SK-N-SH treated with all-trans-retinoic acid at 6 μM for 48 hours (cell line): ENCODE measurements around the gene EEA1.
A peak's percentile ranks its signal among the peaks of the same experiment; 100 is the strongest.

Source experiments
- ATAC-seq: fragments of 200-7000 bp; cut with Tn5 transposase; 3 replicates; pipeline ENCODE4 v1.9.1; 2020; ENCODE audit warnings: mild to moderate bottlenecking, moderate library complexity
- ARNTL ChIP-seq: fragments of 450-650 bp; formaldehyde crosslinking; IDR thresholded peaks from 2 replicates; pipeline ENCODE4 v1.5.0; 2020; ENCODE audit warnings: low read depth, mild to moderate bottlenecking, moderate library complexity, borderline replicate concordance
- BACH2 ChIP-seq: fragments of 250-450 bp; sonication (Bioruptor Pico); IDR thresholded peaks from 2 replicates; pipeline ENCODE4 v1.9.0; 2021; ENCODE audit warnings: mild to moderate bottlenecking, borderline replicate concordance
- ESRRG ChIP-seq: fragments of 250-450 bp; sonication (Bioruptor Pico); IDR thresholded peaks from 2 replicates; pipeline ENCODE4 v1.6.1; 2021; ENCODE audit warnings: mild to moderate bottlenecking
- GLIS3 ChIP-seq: fragments of 250-450 bp; sonication (Bioruptor Pico); IDR thresholded peaks from 2 replicates; pipeline ENCODE4 v1.5.0; 2020; ENCODE audit warnings: mild to moderate bottlenecking, moderate library complexity
- ISL1 ChIP-seq: fragments of 250-450 bp; sonication (Bioruptor Pico); IDR thresholded peaks from 2 replicates; pipeline ENCODE4 v2.1.2; 2022; ENCODE audit warnings: mild to moderate bottlenecking, moderate library complexity
- OSR1 ChIP-seq: fragments of 250-450 bp; sonication (Bioruptor Pico); IDR thresholded peaks from 2 replicates; pipeline ENCODE4 v1.8.0; 2022; ENCODE audit warnings: moderate library complexity, mild to moderate bottlenecking, inconsistent platforms
- PATZ1 ChIP-seq: fragments of 250-450 bp; sonication (Bioruptor Pico); IDR thresholded peaks from 2 replicates; pipeline ENCODE4 v1.8.0; 2020; ENCODE audit warnings: mild to moderate bottlenecking, moderate library complexity, borderline replicate concordance
- PPARA ChIP-seq: fragments of 250-450 bp; sonication (Bioruptor Pico); IDR thresholded peaks from 2 replicates; pipeline ENCODE4 v1.5.0; 2020; ENCODE audit warnings: mild to moderate bottlenecking, borderline replicate concordance
- RARB ChIP-seq: fragments of 250-450 bp; sonication (Bioruptor Pico); IDR thresholded peaks from 2 replicates; pipeline ENCODE4 v1.8.0; 2021; ENCODE audit warnings: mild to moderate bottlenecking, moderate library complexity
- SNAI2 ChIP-seq: fragments of 250-450 bp; sonication (Bioruptor Pico); IDR thresholded peaks from 2 replicates; pipeline ENCODE4 v1.5.0; 2020; ENCODE audit warnings: mild to moderate bottlenecking, moderate library complexity
- TCF4 ChIP-seq: fragments of 250-450 bp; sonication (Bioruptor Pico); IDR thresholded peaks from 2 replicates; pipeline ENCODE4 v1.8.0; 2021; ENCODE audit warnings: mild to moderate bottlenecking, moderate library complexity, borderline replicate concordance
- TSHZ2 ChIP-seq: fragments of 250-450 bp; sonication (Bioruptor Pico); IDR thresholded peaks from 2 replicates; pipeline ENCODE4 v1.5.0; 2020; ENCODE audit warnings: mild to moderate bottlenecking, moderate library complexity
- ZC3H10 ChIP-seq: fragments of 250-450 bp; sonication (Bioruptor Pico); IDR thresholded peaks from 2 replicates; pipeline ENCODE4 v1.5.1; 2021; ENCODE audit warnings: mild to moderate bottlenecking, moderate library complexity
- ZFP3 ChIP-seq: fragments of 250-450 bp; sonication (Bioruptor Pico); IDR thresholded peaks from 2 replicates; pipeline ENCODE4 v1.5.0; 2020; ENCODE audit warnings: mild to moderate bottlenecking, moderate library complexity
- ZFP30 ChIP-seq: fragments of 450-650 bp; formaldehyde crosslinking; IDR thresholded peaks from 2 replicates; pipeline ENCODE4 v1.5.0; 2022; ENCODE audit warnings: mild to moderate bottlenecking, moderate library complexity
- ZNF70 ChIP-seq: fragments of 450-650 bp; formaldehyde crosslinking; IDR thresholded peaks from 2 replicates; pipeline ENCODE4 v1.5.0; 2020; ENCODE audit warnings: mild to moderate bottlenecking, moderate library complexity
- ZNF8 ChIP-seq: fragments of 450-650 bp; formaldehyde crosslinking; IDR thresholded peaks from 2 replicates; pipeline ENCODE4 v1.5.0; 2020; ENCODE audit warnings: mild to moderate bottlenecking, moderate library complexity
- TF ChIP-seq, protein P1 (sequence below): fragments of 250-450 bp; sonication (Bioruptor Pico); IDR thresholded peaks from 2 replicates; pipeline ENCODE4 v1.5.1; 2021; ENCODE audit warnings: mild to moderate bottlenecking, moderate library complexity
- TF ChIP-seq, protein P2 (sequence below): fragments of 250-450 bp; sonication (Bioruptor Pico); IDR thresholded peaks from 2 replicates; pipeline ENCODE4 v1.5.1; 2020; ENCODE audit warnings: low read depth, mild to moderate bottlenecking, moderate library complexity
- TF ChIP-seq, protein P3 (sequence below): fragments of 250-450 bp; sonication (Bioruptor Pico); IDR thresholded peaks from 2 replicates; pipeline ENCODE4 v1.8.0; 2021; ENCODE audit warnings: low read depth, mild to moderate bottlenecking, moderate library complexity, borderline replicate concordance

EEA1 gene

GRCh38 chr12:92961949-92962348 is 32.9 kb upstream of the EEA1 start:
- no peak for TF ChIP-seq TSHZ2 (CRISPR knock-in tag)
- TF ChIP-seq ESRRG (CRISPR knock-in tag), result no peak
- TF ChIP-seq BACH2 (CRISPR knock-in tag), result no peak
- TF ChIP-seq PPARA (CRISPR knock-in tag), result no peak
- TF ChIP-seq ISL1 (CRISPR knock-in tag), result no peak
- no peak for TF ChIP-seq SNAI2 (CRISPR knock-in tag)
- no peak for TF ChIP-seq ZFP3 (CRISPR knock-in tag)
- TF ChIP-seq PATZ1 (CRISPR knock-in tag), result no peak
- TF ChIP-seq GLIS3 (CRISPR knock-in tag), result no peak
- no peak for TF ChIP-seq ZC3H10 (CRISPR knock-in tag)
- TF ChIP-seq, protein P1, sequence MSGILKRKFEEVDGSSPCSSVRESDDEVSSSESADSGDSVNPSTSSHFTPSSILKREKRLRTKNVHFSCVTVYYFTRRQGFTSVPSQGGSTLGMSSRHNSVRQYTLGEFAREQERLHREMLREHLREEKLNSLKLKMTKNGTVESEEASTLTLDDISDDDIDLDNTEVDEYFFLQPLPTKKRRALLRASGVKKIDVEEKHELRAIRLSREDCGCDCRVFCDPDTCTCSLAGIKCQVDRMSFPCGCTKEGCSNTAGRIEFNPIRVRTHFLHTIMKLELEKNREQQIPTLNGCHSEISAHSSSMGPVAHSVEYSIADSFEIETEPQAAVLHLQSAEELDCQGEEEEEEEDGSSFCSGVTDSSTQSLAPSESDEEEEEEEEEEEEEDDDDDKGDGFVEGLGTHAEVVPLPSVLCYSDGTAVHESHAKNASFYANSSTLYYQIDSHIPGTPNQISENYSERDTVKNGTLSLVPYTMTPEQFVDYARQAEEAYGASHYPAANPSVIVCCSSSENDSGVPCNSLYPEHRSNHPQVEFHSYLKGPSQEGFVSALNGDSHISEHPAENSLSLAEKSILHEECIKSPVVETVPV (CRISPR knock-in tag), result no peak
- no peak for ATAC-seq

GRCh38 chr12:92955997-92956663 is 27.0 kb upstream of the EEA1 start:
- ATAC-seq, result peak; percentile 83
- TF ChIP-seq ZNF8 (CRISPR knock-in tag) (no peak), ISL1 (CRISPR knock-in tag) (peak; percentile 70), RARB (CRISPR knock-in tag) (no peak)

DNA sequence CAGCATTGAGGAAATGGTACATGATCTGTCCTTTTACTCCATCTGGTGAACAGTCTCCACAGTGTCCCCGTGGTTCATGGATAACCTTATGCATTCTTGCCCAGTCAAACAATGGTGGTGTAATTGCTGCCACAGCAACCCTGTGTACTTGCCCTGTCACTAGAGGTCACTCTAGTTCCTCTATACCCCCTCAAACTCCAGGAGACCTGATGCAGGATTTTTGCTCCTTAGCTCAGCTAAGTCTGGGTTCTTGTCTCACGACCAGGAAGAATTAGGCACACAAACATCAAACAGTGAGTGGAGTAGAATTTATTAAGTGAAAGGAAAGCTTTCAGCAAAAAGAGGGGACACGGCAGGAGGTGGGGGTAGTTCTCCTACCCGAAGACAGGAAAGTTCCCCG is 24.7 kb upstream of the EEA1 start:
- TF ChIP-seq BACH2 (CRISPR knock-in tag) (no peak), PATZ1 (CRISPR knock-in tag) (no peak), ESRRG (CRISPR knock-in tag) (no peak), ARNTL (CRISPR knock-in tag) (no peak), ZC3H10 (CRISPR knock-in tag) (no peak), TCF4 (CRISPR knock-in tag) (no peak), OSR1 (CRISPR knock-in tag) (no peak), ZFP30 (CRISPR knock-in tag) (no peak), TSHZ2 (CRISPR knock-in tag) (no peak), ZNF70 (CRISPR knock-in tag) (no peak), RARB (CRISPR knock-in tag) (no peak), PPARA (CRISPR knock-in tag) (no peak), ISL1 (CRISPR knock-in tag) (no peak), GLIS3 (CRISPR knock-in tag) (no peak), ZFP3 (CRISPR knock-in tag) (no peak)
- TF ChIP-seq, protein P2, sequence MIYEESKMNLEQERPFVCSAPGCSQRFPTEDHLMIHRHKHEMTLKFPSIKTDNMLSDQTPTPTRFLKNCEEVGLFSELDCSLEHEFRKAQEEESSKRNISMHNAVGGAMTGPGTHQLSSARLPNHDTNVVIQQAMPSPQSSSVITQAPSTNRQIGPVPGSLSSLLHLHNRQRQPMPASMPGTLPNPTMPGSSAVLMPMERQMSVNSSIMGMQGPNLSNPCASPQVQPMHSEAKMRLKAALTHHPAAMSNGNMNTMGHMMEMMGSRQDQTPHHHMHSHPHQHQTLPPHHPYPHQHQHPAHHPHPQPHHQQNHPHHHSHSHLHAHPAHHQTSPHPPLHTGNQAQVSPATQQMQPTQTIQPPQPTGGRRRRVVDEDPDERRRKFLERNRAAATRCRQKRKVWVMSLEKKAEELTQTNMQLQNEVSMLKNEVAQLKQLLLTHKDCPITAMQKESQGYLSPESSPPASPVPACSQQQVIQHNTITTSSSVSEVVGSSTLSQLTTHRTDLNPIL (CRISPR knock-in tag), result no peak
- TF ChIP-seq, protein P3, sequence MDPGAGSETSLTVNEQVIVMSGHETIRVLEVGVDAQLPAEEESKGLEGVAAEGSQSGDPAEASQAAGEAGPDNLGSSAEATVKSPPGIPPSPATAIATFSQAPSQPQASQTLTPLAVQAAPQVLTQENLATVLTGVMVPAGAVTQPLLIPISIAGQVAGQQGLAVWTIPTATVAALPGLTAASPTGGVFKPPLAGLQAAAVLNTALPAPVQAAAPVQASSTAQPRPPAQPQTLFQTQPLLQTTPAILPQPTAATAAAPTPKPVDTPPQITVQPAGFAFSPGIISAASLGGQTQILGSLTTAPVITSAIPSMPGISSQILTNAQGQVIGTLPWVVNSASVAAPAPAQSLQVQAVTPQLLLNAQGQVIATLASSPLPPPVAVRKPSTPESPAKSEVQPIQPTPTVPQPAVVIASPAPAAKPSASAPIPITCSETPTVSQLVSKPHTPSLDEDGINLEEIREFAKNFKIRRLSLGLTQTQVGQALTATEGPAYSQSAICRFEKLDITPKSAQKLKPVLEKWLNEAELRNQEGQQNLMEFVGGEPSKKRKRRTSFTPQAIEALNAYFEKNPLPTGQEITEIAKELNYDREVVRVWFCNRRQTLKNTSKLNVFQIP (CRISPR knock-in tag), result no peak
- TF ChIP-seq, protein P1 (CRISPR knock-in tag), result no peak

More for the DNA sequence above, 24.7 kb upstream of the EEA1 start:
- ATAC-seq, result no peak
